SK-N-SH (cell line): ENCODE data around the gene MMD2. TPM values are rescaled to one million over a fixed set of nuclear protein-coding genes. Genes with fewer than 3 reads are reported as not detected.
A peak's percentile ranks its signal among the peaks of the same experiment; 100 is the strongest.
"Not testable (repeated sequence)": the region's sequence is repeated elsewhere in the genome, so short reads cannot be mapped to it uniquely, and the experiment has no call there.

Source experiments
- CTCF ChIA-PET: fragments of 300-600, 350-600 bp; formaldehyde crosslinking; extraction: SDS; loops from one replicate; lab custom pipeline; 2021; lab: Yijun Ruan, JAX
- POLR2A ChIA-PET: fragments of 350-600 bp; sonication (Branson Sonifier 250); formaldehyde crosslinking; extraction: SDS; loops from one replicate; lab custom pipeline; 2020; ENCODE audit warnings: antibody characterized with exemption, inconsistent platforms; lab: Yijun Ruan, JAX
- DNase-seq: peaks from one replicate; pipeline ENCODE4 v3.0.0; 2012
- H2AFZ ChIP-seq: fragments of 200-600 bp; sonication (generic); 2 replicates; pipeline ENCODE4 v1.8.1; 2016; ENCODE audit warnings: antibody characterized with exemption, mild to moderate bottlenecking, low read depth
- H3F3A ChIP-seq: fragments of 200-600 bp; sonication (generic); replicated peaks from 2 replicates; pipeline ENCODE3; 2016; ENCODE audit warnings: antibody characterized with exemption, mild to moderate bottlenecking; ENCODE audit not compliant: insufficient read depth
- H3K27ac ChIP-seq, 2 experiments: fragments of 200-500 bp in 1 of 2; fragments of 200-600 bp in 1 of 2; sonication (Bioruptor generic) in 1 of 2; sonication (generic), shearing (Covaris generic) in 1 of 2; 2 replicates each; pipeline versions ENCODE4 v1.5.1 to v1.6.1; 2014 to 2016; ENCODE audit warnings: low read depth in 2 of 2, inconsistent platforms in 1 of 2, low read length in 1 of 2, mild to moderate bottlenecking in 1 of 2, mixed read lengths in 1 of 2
- H3K27me3 ChIP-seq: fragments of 200-600 bp; sonication (generic), shearing (Covaris generic); 2 replicates; pipeline ENCODE4 v1.6.1; 2016; ENCODE audit warnings: mixed run types; ENCODE audit not compliant: insufficient read depth
- H3K36me3 ChIP-seq, 2 experiments: fragments of 200-500 bp in 1 of 2; fragments of 200-600 bp in 1 of 2; sonication (Bioruptor generic) in 1 of 2; sonication (generic) in 1 of 2; replicated peaks in 1 of 2; 2 replicates each; pipeline versions ENCODE3 to v1.5.1; 2014 to 2016; ENCODE audit warnings: low read length in 1 of 2, mild to moderate bottlenecking in 1 of 2; ENCODE audit not compliant: insufficient read depth in 2 of 2, control insufficient read depth in 1 of 2
- H3K4me1 ChIP-seq, 2 experiments: fragments of 200-500 bp in 1 of 2; fragments of 200-600 bp in 1 of 2; sonication (Bioruptor generic) in 1 of 2; sonication (generic), shearing (Covaris generic) in 1 of 2; 2 replicates each; pipeline versions ENCODE4 v1.5.1 to v1.6.1; 2014 to 2016; ENCODE audit warnings: low read depth in 1 of 2, low read length in 1 of 2, mixed run types in 1 of 2; ENCODE audit not compliant: insufficient read depth in 2 of 2, control insufficient read depth in 1 of 2
- H3K4me2 ChIP-seq: fragments of 200-600 bp; sonication (generic), shearing (Covaris generic); 2 replicates; pipeline ENCODE4 v1.6.1; 2017; ENCODE audit warnings: mixed run types
- H3K4me3 ChIP-seq, 2 experiments: fragments of 200-500 bp in 1 of 2; fragments of 200-600 bp in 1 of 2; sonication (Bioruptor generic) in 1 of 2; sonication (generic), shearing (Covaris generic) in 1 of 2; 2 replicates each; pipeline versions ENCODE4 v1.5.1 to v1.8.1; 2014 to 2016; ENCODE audit warnings: low read depth in 2 of 2, inconsistent platforms in 1 of 2, low read length in 1 of 2, mild to moderate bottlenecking in 1 of 2, mixed read lengths in 1 of 2, moderate library complexity in 1 of 2
- H3K79me2 ChIP-seq: fragments of 200-600 bp; sonication (generic); 2 replicates; pipeline ENCODE4 v1.8.1; 2017; ENCODE audit warnings: mild to moderate bottlenecking; ENCODE audit not compliant: insufficient read depth
- H3K9ac ChIP-seq: fragments of 200-600 bp; sonication (generic); 2 replicates; pipeline ENCODE4 v1.6.1; 2017; ENCODE audit warnings: mixed run types
- H3K9me2 ChIP-seq: fragments of 200-600 bp; sonication (generic); 2 replicates; pipeline ENCODE4 v1.6.1; 2017; ENCODE audit warnings: mixed run types
- H3K9me3 ChIP-seq: fragments of 200-600 bp; sonication (generic); 2 replicates; pipeline ENCODE4 v1.6.1; 2017; ENCODE audit warnings: mixed run types, mild to moderate bottlenecking, moderate library complexity
- H4K20me1 ChIP-seq: fragments of 200-600 bp; sonication (generic); 2 replicates; pipeline ENCODE4 v1.6.1; 2017; ENCODE audit warnings: mild to moderate bottlenecking, mixed run types; ENCODE audit not compliant: insufficient read depth
- GATA2 ChIP-seq: sonication (generic); formaldehyde crosslinking; IDR thresholded peaks from 2 replicates; pipeline ENCODE4 v1.5.0; 2020; ENCODE audit warnings: mild to moderate bottlenecking, missing genetic modification reagents
- RCOR1 ChIP-seq: fragments of 150-350 bp; IDR thresholded peaks from 2 replicates; pipeline ENCODE4 v1.6.1; 2017; ENCODE audit warnings: antibody characterized with exemption, low read length
- SIN3A ChIP-seq: IDR thresholded peaks from 2 replicates; pipeline ENCODE4 v1.6.1; 2012; ENCODE audit warnings: low read depth, mild to moderate bottlenecking, low read length, moderate library complexity, borderline replicate concordance
- TEAD4 ChIP-seq: IDR thresholded peaks from 2 replicates; pipeline ENCODE4 v1.4.0; 2012; ENCODE audit warnings: mild to moderate bottlenecking, borderline replicate concordance; ENCODE audit not compliant: insufficient read depth
- WGBS: methylation state at CpG from one replicate; pipeline ENCODE4 v1.1.6; 2017; ENCODE audit warnings: low lambda C conversion rate; 5-methylcytosine and 5-hydroxymethylcytosine counted together
- polyA plus RNA-seq, 3 experiments: library from polyadenylated mRNA; depleted of rRNA; stranded (reverse); fragments of >200 nt; gene quantifications; 2 replicates each; pipeline ENCODE4 v1.2.3, GENCODE V29; 2012

MMD2 gene
- polyA plus RNA-seq, 1 of the 3 experiments (the other 2 are of a cell fraction), result not detected

GRCh38 chr7:4993471-4993870 lies 34.5 kb upstream of the MMD2 start:
- ChIA-PET CTCF (interaction anchor here (1.2 to 2.4 kb wide), 3 partner anchors 20 to 194 kb away, joined by 3 to 12 read pairs (median 3); no protein-coding TSS in a partner anchor), POLR2A (no interaction called here)
- no peaks in the 10 kb centered on the region for H3K4me1 ChIP-seq
- H3F3A ChIP-seq, result no peaks in the 10 kb centered on the region
- H3K4me3 ChIP-seq, result no peak overlapping the region
- H2AFZ ChIP-seq, result no peak overlapping the region
- peaks cover 58 to 78% of the 10 kb centered on the region in 2 experiments for H3K36me3 ChIP-seq
- no peak overlapping the region for H3K27ac ChIP-seq
- H3K4me2 ChIP-seq, result no peak overlapping the region
- WGBS, result 90% methylated on average over 8 of the region's 8 CpGs
- TF ChIP-seq TEAD4 (no peak), RCOR1 (no peak), SIN3A (no peak), GATA2 (CRISPR knock-in tag) (no peak)
- H3K9me3 ChIP-seq, result no peaks in the 10 kb centered on the region
- H4K20me1 ChIP-seq, result peaks cover 15% of the 10 kb centered on the region
- no peaks in the 10 kb centered on the region for H3K9me2 ChIP-seq
- no peak overlapping the region for H3K9ac ChIP-seq
- H3K79me2 ChIP-seq, result peaks cover 27% of the 10 kb centered on the region
- DNase-seq, result no peak
- no peaks in the 10 kb centered on the region for H3K27me3 ChIP-seq

GRCh38 chr7:4982741-4983140 lies 23.8 kb upstream of the MMD2 start:
- peaks cover 84% of the 10 kb centered on the region for H3K79me2 ChIP-seq
- H3K4me2 ChIP-seq, DNase-seq, H2AFZ ChIP-seq, H3K9me3 ChIP-seq, H3K27ac ChIP-seq, H3K4me1 ChIP-seq, H3K9me2 ChIP-seq, H3F3A ChIP-seq, H3K27me3 ChIP-seq, H3K9ac ChIP-seq, H3K4me3 ChIP-seq, POLR2A ChIA-PET: not testable (repeated sequence)
- 83% methylated on average over 2 of the region's 2 CpGs for WGBS
- peaks cover 53% of the 10 kb centered on the region for H4K20me1 ChIP-seq
- CTCF ChIA-PET, result interaction anchor here (1.7 kb wide), 1 partner anchor 9 kb away, joined by 9 read pairs; no protein-coding TSS in a partner anchor
- H3K36me3 ChIP-seq, result peaks cover 62 to 68% of the 10 kb centered on the region in 2 experiments

- H3K9ac ChIP-seq, CTCF ChIA-PET, DNase-seq, H3K27me3 ChIP-seq, H3K9me2 ChIP-seq, H2AFZ ChIP-seq, H3F3A ChIP-seq, H3K4me3 ChIP-seq, H3K4me2 ChIP-seq, H3K4me1 ChIP-seq, POLR2A ChIA-PET, H3K27ac ChIP-seq, H3K9me3 ChIP-seq: not testable (repeated sequence)
- WGBS, result 97% methylated on average over 17 of the region's 17 CpGs
- Histone ChIP-seq H3K36me3 (peaks cover 64 to 74% of the 10 kb centered on the region in 2 experiments), H4K20me1 (peaks cover 60% of the 10 kb centered on the region), H3K79me2 (peaks cover 91% of the 10 kb centered on the region)
Measured at GRCh38 chr7:4981295-4981890, 22.4 kb upstream of the MMD2 start.

- H3K4me1 ChIP-seq, H2AFZ ChIP-seq, H3K27ac ChIP-seq, DNase-seq, POLR2A ChIA-PET, H3K27me3 ChIP-seq, H3K9me3 ChIP-seq, H3F3A ChIP-seq, H3K9me2 ChIP-seq, H3K9ac ChIP-seq: not testable (repeated sequence)
- Histone ChIP-seq H3K4me2 (peak overlapping the region; percentile 87), H3K4me3 (peak overlapping the region in 1 of 2 experiments; percentile 95; a peak in 1 of 4 replicates), H4K20me1 (peaks cover 52% of the 10 kb centered on the region), H3K36me3 (peaks cover 26 to 45% of the 10 kb centered on the region in 2 experiments), H3K79me2 (peaks cover 64% of the 10 kb centered on the region)
- CTCF ChIA-PET, result interaction anchor here (1.0 to 5.3 kb wide), 2 partner anchors 93 to 109 kb away, joined by 3 to 72 read pairs; no protein-coding TSS in a partner anchor
- WGBS, result 97% methylated on average over 13 of the region's 13 CpGs
Measured at GRCh38 chr7:4975626-4976025, 16.6 kb upstream of the MMD2 start.
